Mononuclear cell (primary cell): ENCODE data around the gene LYST. TPM values are rescaled to one million over a fixed set of nuclear protein-coding genes. Genes with fewer than 3 reads are reported as not detected.

ENCODE experiments used
- H3K27me3 ChIP-seq: 2 replicates; pipeline ENCODE4 v1.6.0; 2011; ENCODE audit warnings: low read length, control low read depth; ENCODE audit not compliant: insufficient read depth
- H3K4me1 ChIP-seq: 2 replicates; pipeline ENCODE4 v1.5.1; 2011; ENCODE audit warnings: mild to moderate bottlenecking, low read length, control low read depth; ENCODE audit not compliant: insufficient read depth
- H3K4me3 ChIP-seq: 2 replicates; pipeline ENCODE4 v1.5.1; 2011; ENCODE audit warnings: mild to moderate bottlenecking, low read length, moderate library complexity
- H3K9me3 ChIP-seq: 2 replicates; pipeline ENCODE4 v1.5.1; 2011; ENCODE audit warnings: low read depth, mild to moderate bottlenecking, control low read depth, low read length
- total RNA-seq: library from RNA; depleted of rRNA; stranded (reverse); fragments of >200 nt; gene quantifications from one replicate; pipeline ENCODE4 v1.2.3, GENCODE V29; 2012

LYST gene
- total RNA-seq, 1 donor: 59.6 TPM

DNA sequence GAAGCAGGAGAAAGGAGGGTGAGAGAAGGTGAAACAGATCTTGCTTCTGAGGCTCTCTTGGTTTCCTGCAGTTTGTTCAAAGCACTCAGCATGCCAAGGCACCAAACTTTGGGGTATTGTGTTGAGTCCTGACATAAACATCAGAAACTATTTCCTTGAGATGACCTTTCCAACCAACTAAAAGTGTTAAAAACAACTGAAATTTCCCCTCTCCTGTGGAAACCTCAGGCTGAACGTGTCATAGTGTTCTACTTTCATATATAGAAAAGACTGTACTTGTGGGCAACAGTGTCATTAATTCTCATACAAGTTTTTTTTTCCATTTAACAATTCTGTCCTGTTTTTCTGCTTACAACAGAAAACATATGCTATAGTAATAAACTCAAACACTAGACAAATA lies 6.3 kb upstream of the LYST start:
- no peaks in the 10 kb centered on the region for H3K9me3 ChIP-seq
- no peak overlapping the region for H3K4me3 ChIP-seq
- peaks cover 43% of the 10 kb centered on the region for H3K4me1 ChIP-seq
- H3K27me3 ChIP-seq: no peaks in the 10 kb centered on the region

GRCh38 chr1:235872270-235872669 lies 5.6 kb upstream of the LYST start:
- Histone ChIP-seq H3K4me1 (peaks cover 44% of the 10 kb centered on the region), H3K9me3 (no peaks in the 10 kb centered on the region), H3K4me3 (no peak overlapping the region), H3K27me3 (no peaks in the 10 kb centered on the region)

DNA sequence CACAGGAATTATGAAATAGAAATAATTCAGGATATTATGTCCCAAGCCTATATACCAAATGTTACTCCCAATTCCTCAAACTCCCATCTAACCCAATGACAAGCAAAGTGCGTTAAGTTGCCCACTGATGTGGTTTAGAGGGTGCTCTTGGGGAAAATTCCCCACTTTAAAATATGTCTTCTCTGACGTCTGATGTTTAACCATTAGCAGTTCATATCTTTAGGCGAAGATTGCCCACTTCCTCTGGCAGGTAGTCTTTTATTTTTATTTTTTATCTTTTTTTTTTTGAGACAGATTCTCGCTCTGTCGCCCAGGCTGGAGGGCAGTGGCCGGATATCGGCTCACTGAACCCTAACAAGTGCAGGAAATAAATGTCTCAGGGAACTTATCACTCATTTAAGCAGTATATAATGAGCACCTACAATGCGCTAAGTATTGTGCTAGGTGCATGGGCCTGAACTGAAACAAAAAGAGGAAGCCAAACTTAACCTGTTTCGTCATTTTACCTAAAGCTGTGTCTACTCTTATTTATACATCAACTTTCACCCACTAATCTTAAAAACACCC lies 1.3 kb upstream of the LYST start:
- H3K4me1 ChIP-seq: peaks cover 40% of the 10 kb centered on the region
- H3K9me3 ChIP-seq: no peaks in the 10 kb centered on the region
- H3K4me3 ChIP-seq: peak overlapping the region; percentile 90
- no peaks in the 10 kb centered on the region for H3K27me3 ChIP-seq

DNA sequence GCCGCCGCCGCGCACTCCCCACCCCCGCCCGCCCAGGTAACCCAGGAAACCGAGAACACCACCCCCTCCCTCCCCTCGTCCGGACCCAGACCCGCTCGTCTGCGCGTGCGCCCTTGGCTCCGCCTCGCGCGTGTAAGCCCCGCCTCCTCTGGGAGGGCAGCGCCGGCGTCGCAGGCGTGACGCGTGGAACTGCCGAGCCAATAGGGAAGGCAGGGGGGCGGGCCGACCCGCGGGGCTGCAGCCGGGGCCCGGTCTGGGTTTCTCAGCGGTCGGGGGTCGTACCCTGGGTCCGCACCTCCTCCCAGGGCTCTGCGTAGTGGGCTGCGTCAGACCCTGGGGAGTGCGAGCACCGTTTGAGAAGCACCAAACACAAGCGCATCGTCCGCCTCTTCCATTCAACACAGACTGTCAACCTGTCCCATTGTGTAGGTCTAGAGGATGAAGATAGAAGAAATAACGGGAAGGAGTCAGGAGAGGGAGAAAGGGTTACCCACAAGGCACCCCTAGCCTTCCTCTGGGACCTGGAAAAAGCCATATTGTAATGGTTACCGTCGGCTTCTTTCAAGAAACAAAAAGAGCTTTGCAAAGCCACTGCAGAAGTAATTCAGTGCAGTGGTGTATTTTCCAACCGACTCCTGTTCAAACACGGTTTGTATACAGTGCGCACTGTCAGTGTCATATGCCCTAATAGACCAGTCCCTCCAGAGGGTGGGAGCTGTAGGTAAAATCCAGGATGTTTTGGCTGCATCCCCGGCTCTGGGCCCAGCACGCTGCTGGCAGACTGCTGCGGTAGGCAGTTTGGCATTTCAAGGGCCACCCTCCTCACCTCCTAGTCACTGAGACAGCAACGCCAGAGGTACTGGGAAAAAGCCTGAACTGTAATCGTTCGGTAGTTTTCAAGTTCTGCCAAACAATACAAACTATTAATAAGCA lies 473 bp upstream of the LYST start:
- peaks cover 45% of the 10 kb centered on the region for H3K4me1 ChIP-seq
- peak overlapping the region; percentile 90 for H3K4me3 ChIP-seq

GRCh38 chr1:235865565-235866204 lies 1.0 kb downstream of the LYST start:
- H3K9me3 ChIP-seq: no peaks in the 10 kb centered on the region
- peaks cover 56% of the 10 kb centered on the region for H3K4me1 ChIP-seq
- H3K27me3 ChIP-seq: no peaks in the 10 kb centered on the region
- peak overlapping the region; percentile 90 for H3K4me3 ChIP-seq

More for the DNA sequence above, 473 bp upstream of the LYST start:
- Histone ChIP-seq H3K9me3 (no peaks in the 10 kb centered on the region), H3K27me3 (no peaks in the 10 kb centered on the region)

DNA sequence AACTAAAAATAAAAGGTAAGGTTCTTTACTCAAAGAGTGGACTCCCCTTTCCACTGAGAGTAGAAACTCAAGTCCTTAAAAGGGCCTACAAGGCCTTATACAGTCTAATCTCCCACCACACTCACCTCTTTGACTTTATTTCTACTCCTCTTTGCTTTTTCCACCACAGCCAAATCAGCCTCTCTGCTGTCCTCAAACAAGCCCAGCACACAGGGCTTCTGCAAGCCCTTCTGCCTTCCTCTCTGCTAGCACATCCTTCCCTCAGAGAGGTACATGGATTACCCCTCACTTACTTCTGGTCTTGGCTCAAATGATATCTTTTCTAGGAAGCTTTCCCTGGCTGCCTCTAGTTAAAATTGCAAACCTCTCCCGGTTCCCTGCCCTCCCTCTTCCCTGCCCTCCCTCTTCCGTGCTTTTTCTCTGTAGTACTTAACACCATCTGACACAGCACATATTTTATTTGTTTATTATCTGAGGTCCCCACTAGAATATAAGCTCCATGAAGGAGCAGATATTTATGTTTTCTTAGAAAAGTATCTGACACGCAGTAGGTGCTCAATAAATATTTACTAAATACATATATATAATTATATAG lies 1.7 kb downstream of the LYST start:
- no peaks in the 10 kb centered on the region for H3K9me3 ChIP-seq
- no peaks in the 10 kb centered on the region for H3K27me3 ChIP-seq
- peaks cover 62% of the 10 kb centered on the region for H3K4me1 ChIP-seq
- H3K4me3 ChIP-seq: peak overlapping the region; percentile 90

DNA sequence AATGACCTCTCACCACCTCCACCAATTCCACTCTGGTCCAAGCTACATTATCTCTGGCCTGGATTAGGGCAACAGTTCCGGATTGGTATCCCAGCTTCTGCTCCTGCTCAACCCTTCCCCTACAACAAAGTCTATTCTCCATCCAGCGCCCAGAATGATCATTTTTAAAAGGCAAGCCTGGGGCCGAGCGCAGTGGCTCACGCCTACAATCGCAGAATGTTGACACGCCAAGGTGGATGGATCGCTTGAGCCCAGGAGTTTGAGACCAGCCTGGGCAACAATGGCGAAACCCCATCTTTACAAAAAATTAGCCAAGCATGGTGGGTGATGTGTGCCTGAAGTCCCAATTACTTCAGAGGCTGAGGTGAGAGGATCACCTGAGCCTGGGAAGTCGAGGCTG lies 2.2 kb downstream of the LYST start:
- Histone ChIP-seq H3K4me3 (peak overlapping the region; percentile 90), H3K27me3 (no peaks in the 10 kb centered on the region), H3K4me1 (peaks cover 66% of the 10 kb centered on the region), H3K9me3 (no peaks in the 10 kb centered on the region)

GRCh38 chr1:235863699-235864093 lies 3.0 kb downstream of the LYST start:
- H3K4me3 ChIP-seq: peak overlapping the region; percentile 90
- peaks cover 73% of the 10 kb centered on the region for H3K4me1 ChIP-seq
- no peaks in the 10 kb centered on the region for H3K9me3 ChIP-seq
- no peaks in the 10 kb centered on the region for H3K27me3 ChIP-seq

DNA sequence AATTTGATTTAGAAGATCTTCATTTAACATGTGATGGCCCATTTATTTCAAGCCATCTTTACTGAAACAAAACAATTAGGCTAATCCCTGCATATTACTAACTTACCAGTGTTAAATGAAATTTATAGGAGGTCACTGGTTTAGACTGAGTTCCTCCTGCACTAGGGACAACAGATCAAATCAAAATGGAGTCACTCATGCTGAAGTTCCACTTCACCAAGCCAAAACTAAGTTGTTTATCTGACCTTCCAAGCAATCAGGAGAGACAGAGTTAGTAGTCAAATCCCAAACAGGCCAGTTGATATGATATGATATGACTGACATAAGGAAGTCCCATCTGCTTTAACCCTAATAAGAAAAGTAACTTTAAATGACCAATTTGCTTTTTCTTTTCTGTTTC lies 4.8 kb downstream of the LYST start:
- H3K4me1 ChIP-seq: peaks cover 76% of the 10 kb centered on the region
- H3K4me3 ChIP-seq: no peak overlapping the region
- no peaks in the 10 kb centered on the region for H3K9me3 ChIP-seq
- H3K27me3 ChIP-seq: no peaks in the 10 kb centered on the region

GRCh38 chr1:235860829-235861228 lies 5.9 kb downstream of the LYST start:
- no peaks in the 10 kb centered on the region for H3K9me3 ChIP-seq
- peaks cover 79% of the 10 kb centered on the region for H3K4me1 ChIP-seq
- no peaks in the 10 kb centered on the region for H3K27me3 ChIP-seq
- H3K4me3 ChIP-seq: no peak overlapping the region

DNA sequence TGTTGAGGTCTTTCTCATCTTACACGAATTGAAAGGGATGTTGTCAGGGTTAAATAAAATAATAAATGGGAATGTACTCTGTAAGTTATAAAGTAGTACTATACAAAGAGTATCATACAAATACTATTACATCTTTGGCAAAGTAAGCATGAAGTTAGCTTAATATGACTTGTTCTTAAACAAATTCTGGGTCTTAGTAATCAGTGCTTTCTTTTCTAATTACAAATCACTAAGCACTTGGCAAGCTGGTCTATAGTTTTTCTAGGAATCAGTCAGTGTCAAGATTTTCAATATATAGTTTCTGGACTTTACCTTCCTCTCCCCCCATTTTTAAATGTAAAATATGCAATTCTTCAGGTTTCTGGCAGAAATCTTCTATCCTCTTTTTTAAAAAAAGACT lies 6.9 kb downstream of the LYST start:
- Histone ChIP-seq H3K4me1 (peaks cover 76% of the 10 kb centered on the region), H3K4me3 (no peak overlapping the region), H3K27me3 (no peaks in the 10 kb centered on the region), H3K9me3 (no peaks in the 10 kb centered on the region)

GRCh38 chr1:235858766-235859165 lies 7.9 kb downstream of the LYST start:
- Histone ChIP-seq H3K4me3 (no peak overlapping the region), H3K4me1 (peaks cover 76% of the 10 kb centered on the region)

GRCh38 chr1:235857756-235858155 lies 8.9 kb downstream of the LYST start:
- H3K4me1 ChIP-seq: peaks cover 75% of the 10 kb centered on the region
- no peaks in the 10 kb centered on the region for H3K27me3 ChIP-seq
- H3K4me3 ChIP-seq: no peak overlapping the region
- no peaks in the 10 kb centered on the region for H3K9me3 ChIP-seq

More at GRCh38 chr1:235858766-235859165, 7.9 kb downstream of the LYST start:
- Histone ChIP-seq H3K27me3 (no peaks in the 10 kb centered on the region), H3K9me3 (no peaks in the 10 kb centered on the region)

GRCh38 chr1:235855811-235856429 lies 10.8 kb downstream of the LYST start:
- Histone ChIP-seq H3K27me3 (no peaks in the 10 kb centered on the region), H3K9me3 (no peaks in the 10 kb centered on the region), H3K4me1 (peaks cover 69% of the 10 kb centered on the region), H3K4me3 (no peak overlapping the region)

DNA sequence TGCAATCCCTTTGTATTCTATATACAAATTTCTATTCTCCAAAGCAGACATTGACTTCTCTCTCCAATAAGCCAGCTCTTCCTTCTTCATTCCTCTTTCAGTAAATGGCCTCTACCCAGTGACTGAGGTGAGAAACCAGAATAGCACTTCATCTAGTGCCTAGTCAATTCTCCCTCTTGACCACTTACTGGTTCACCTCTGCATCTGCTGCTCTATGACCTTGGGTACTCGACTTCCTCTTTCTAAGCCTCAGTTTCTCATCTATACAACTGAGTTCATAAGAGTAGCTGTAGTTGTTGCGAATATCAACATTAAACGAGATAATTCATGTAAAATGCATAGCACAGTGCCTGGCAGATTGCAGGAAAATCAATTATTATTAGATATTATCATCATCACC lies 12.4 kb downstream of the LYST start:
- H3K4me3 ChIP-seq: no peak overlapping the region
- H3K9me3 ChIP-seq: no peaks in the 10 kb centered on the region
- H3K4me1 ChIP-seq: peaks cover 66% of the 10 kb centered on the region
- no peaks in the 10 kb centered on the region for H3K27me3 ChIP-seq
